ENCODE results near the gene SALL2.

The SALL2 gene

GRCh38 chr14:21528381-21529348 is 2.5 kb upstream of the SALL2 start:
- in situ Hi-C loops (cut with MboI; ENCODE audit: low sequenced_read_pairs) = no loop called here

- in situ Hi-C loops (cut with MboI; ENCODE audit: low sequenced_read_pairs) = no loop called here
Observed at GRCh38 chr14:21527318-21527679, 1.2 kb upstream of the SALL2 start.

- in situ Hi-C loops (cut with MboI; ENCODE audit: low sequenced_read_pairs) = no loop called here
Observed at GRCh38 chr14:21526672-21527317, 649 bp upstream of the SALL2 start.

GRCh38 chr14:21525571-21525961 is 580 bp downstream of the SALL2 start:
- in situ Hi-C loops (cut with MboI; ENCODE audit: low sequenced_read_pairs) = no loop called here

- in situ Hi-C loops (cut with MboI; ENCODE audit: low sequenced_read_pairs) = no loop called here
Observed at GRCh38 chr14:21524575-21525490, 1.3 kb downstream of the SALL2 start.

GRCh38 chr14:21523203-21523602 is 2.9 kb downstream of the SALL2 start:
- in situ Hi-C loops (cut with MboI; ENCODE audit: low sequenced_read_pairs) = no loop called here

- in situ Hi-C loops (cut with MboI; ENCODE audit: low sequenced_read_pairs) = no loop called here
Observed at GRCh38 chr14:21521501-21521900, 4.6 kb downstream of the SALL2 start.

GRCh38 chr14:21520767-21521166 is 5.4 kb downstream of the SALL2 start:
- in situ Hi-C loops (cut with MboI; ENCODE audit: low sequenced_read_pairs) = no loop called here

- in situ Hi-C loops (cut with MboI; ENCODE audit: low sequenced_read_pairs) = no loop called here
Observed at GRCh38 chr14:21518725-21519124, 7.4 kb downstream of the SALL2 start.

- in situ Hi-C loops (cut with MboI; ENCODE audit: low sequenced_read_pairs) = no loop called here
Observed at GRCh38 chr14:21514341-21514740, 11.8 kb downstream of the SALL2 start.

- in situ Hi-C loops (cut with MboI; ENCODE audit: low sequenced_read_pairs) = no loop called here
Observed at GRCh38 chr14:21510735-21511657, 15.2 kb downstream of the SALL2 start, which contains the start of gene METTL3. Gene METTL3 (minus strand): TSS chr14:21511340. CDS start chr14:21511223, 117 bp downstream.

GRCh38 chr14:21509432-21510143 is 16.6 kb downstream of the SALL2 start:
- in situ Hi-C loops (cut with MboI; ENCODE audit: low sequenced_read_pairs) = no loop called here

- in situ Hi-C loops (cut with MboI; ENCODE audit: low sequenced_read_pairs) = no loop called here
Observed at GRCh38 chr14:21506557-21506956, 19.6 kb downstream of the SALL2 start.

GRCh38 chr14:21505012-21505553 is 21.1 kb downstream of the SALL2 start:
- in situ Hi-C loops (cut with MboI; ENCODE audit: low sequenced_read_pairs) = no loop called here

- in situ Hi-C loops (cut with MboI; ENCODE audit: low sequenced_read_pairs) = no loop called here
Observed at GRCh38 chr14:21503376-21503775, 22.8 kb downstream of the SALL2 start.

GRCh38 chr14:21501568-21501967 is 24.6 kb downstream of the SALL2 start:
- in situ Hi-C loops (cut with MboI; ENCODE audit: low sequenced_read_pairs) = no loop called here

GRCh38 chr14:21498540-21499526 is 27.3 kb downstream of the SALL2 start:
- in situ Hi-C loops (cut with MboI; ENCODE audit: low sequenced_read_pairs) = no loop called here

- in situ Hi-C loops (cut with MboI; ENCODE audit: low sequenced_read_pairs) = no loop called here
Observed at GRCh38 chr14:21496453-21496852, 29.7 kb downstream of the SALL2 start.

Data from hTERT RPE-1 (cell line).